Left forelimb (tissue), 1 donor: ENCODE results near the gene OR10H4.
"Not testable (repeated sequence)": the region's sequence is repeated elsewhere in the genome, so short reads cannot be mapped to it uniquely, and the experiment has no call there.

Source experiments
- DNase-seq: peaks from one replicate; pipeline ENCODE4 v3.0.0-alpha.2; 2018; ENCODE audit warnings: low spot score

Gene OR10H4

GRCh38 chr19:15948223-15949058 is at the start of gene OR10H4:
Gene OR10H4 (plus strand): TSS chr19:15949008. CDS start chr19:15949008, 0 bp downstream.
- DNase-seq: no peak

DNA sequence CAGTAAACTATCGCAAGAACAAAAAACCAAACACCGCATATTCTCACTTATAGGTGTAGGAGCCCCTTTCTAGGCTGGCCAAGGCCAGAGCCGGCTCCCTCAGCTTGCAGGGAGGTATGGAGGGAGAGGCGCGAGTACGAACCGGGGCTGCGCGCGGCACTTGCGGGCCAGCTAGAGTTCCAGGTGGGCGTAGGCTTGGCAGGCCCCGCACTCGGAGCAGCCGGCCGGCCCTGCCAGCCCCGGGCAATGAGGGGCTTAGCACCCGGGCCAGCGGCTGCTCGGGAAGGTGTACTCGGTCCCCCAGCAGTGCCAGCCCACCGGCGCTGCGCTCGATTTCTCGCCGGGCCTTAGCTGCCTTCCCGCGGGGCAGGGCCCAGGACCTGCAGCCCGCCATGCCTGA is 49.2 kb upstream of the OR10H4 start:
- DNase-seq: not testable (repeated sequence)

DNA sequence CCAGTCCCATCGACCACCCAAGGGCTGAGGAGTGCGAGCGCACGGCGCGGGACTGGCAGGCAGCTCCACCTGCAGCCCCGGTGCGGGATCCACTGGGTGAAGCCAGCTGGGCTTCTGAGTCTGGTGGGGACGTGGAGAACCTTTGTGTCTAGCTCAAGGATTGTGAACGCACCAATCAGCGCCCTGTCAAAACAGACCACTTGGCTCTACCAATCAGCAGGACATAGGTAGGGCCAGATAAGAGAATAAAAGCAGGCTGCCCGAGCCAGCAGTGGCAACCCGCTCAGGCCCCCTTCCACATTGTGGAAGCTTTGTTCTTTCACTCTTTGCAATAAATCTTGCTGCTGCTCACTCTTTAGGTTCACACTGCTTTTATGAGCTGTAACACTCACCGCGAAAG is 48.8 kb upstream of the OR10H4 start:
- DNase-seq: not testable (repeated sequence)

DNA sequence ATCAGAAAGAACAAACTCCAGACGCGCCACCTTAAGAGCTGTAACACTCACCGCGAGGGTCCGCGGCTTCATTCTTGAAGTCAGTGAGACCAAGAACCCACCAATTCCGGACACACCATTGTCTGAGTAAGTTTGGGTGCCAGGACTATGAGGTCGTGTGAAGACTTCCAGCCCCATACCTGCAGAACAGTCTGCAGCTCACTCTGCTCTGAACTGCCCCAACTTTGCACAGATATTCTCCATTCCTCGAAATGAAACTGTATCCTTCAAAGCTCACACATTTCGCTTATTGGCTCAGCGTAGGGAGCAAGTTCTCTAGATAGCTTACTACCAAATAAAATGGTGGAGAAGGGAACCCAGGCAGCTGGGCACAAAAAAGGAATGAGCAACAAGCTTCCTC is 48.3 kb upstream of the OR10H4 start:
- no peak for DNase-seq

DNA sequence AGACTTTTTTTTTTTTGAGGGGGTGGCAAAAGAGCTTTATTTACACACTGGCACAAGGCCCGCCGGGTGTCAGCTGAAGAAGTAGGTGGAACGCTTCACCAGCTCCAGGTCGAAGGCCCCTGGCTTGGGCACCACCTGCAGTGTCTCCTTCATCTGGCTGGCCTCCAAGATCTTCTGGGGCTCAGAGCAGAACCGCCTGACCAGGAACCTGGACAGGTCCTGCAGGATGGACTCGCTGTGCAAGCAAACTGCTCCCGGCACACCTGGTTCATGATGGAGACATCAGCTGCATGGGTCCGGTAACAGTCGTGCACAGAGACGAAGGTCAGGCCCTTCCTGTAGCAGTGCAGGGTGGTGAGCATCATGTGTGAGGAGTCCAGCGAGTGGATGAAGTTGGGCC is 46.6 kb upstream of the OR10H4 start:
- no peak for DNase-seq

- not testable (repeated sequence) for DNase-seq
Observed at GRCh38 chr19:15902898-15903297, 45.9 kb upstream of the OR10H4 start.

DNA sequence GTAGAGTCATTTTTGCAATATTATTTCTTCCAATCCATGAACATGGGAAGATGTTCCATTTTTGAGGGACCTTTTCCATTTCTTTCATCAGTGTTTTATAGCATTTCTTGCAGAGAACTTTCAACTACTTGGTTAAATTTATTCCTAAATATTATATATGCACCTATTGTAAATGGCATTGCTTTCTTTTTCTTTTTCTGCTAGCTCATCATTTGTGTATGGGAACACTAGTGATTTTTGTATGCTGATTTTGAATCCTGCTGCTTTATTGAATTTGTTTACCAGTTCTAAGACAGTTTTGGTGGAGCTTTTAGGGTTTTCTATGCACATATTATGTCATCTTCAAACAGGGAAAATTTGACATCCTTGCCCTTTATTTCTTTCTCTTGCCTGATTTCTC is 43.8 kb upstream of the OR10H4 start:
- no peak for DNase-seq

- no peak for DNase-seq
Observed at GRCh38 chr19:15911599-15912235, 37.1 kb upstream of the OR10H4 start.

- no peak for DNase-seq
Observed at GRCh38 chr19:15913384-15913783, 35.4 kb upstream of the OR10H4 start.

GRCh38 chr19:15913830-15914229 is 35.0 kb upstream of the OR10H4 start:
- no peak for DNase-seq

GRCh38 chr19:15915109-15915508 is 33.7 kb upstream of the OR10H4 start:
- DNase-seq: no peak

DNA sequence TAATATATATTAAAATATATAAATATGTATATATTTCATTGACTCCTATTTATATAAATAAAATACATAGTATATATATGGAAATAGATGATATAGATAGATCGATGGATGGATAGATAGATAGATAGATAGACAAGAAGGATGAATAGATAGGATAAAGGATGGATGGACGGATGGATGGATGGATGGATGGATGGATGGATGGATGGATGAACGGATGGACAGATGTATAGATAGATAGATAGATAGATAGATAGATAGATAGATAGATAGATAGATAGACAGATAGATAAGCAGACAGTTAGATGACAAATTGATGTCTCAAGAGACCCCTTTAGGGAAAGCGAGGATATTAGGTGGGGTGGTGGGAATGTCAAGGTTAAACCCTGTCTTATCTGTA is 29.6 kb upstream of the OR10H4 start:
- DNase-seq: no peak

DNA sequence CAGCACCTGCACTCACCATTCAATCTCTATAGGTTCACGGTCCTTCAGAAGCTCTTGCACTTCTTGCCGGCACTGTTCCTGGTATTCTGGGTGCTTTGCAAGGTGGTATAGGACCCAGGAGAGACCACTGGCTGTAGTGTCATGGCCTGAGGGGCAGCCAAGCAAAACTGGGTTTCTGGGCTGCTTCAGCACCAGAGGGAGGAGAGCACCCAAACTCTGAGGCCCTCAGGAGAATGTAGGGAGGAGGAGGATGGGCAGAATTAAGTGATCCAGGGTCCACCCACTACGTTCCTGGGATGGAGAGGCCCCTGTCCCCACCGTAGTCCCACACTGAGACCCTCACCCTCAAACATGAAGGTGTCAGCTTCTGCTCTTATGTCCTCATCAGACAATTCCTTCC is 26.8 kb upstream of the OR10H4 start:
- DNase-seq: no peak

- DNase-seq: no peak
Observed at GRCh38 chr19:15923702-15924101, 25.1 kb upstream of the OR10H4 start.

DNA sequence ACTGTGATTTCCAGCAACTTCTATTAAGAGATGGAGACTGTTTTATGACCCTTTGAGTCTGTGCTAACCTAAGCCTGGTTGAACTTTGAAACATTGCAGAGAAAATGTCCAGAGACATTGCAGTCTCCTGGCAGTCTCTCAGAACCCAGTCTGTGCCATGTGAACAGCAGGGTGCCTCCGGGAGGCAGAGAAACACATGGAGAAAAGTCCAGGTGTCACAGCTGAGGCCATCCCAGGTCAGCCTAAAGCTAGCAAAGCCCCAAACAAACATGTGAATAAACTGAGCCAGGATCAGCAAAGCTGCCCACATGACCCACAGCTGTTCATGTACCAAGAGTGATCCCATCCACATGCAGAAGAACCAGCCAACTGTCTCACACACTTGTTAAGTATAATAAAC is 22.3 kb upstream of the OR10H4 start:
- DNase-seq: no peak

- no peak for DNase-seq
Observed at GRCh38 chr19:15928321-15928720, 20.5 kb upstream of the OR10H4 start.

DNA sequence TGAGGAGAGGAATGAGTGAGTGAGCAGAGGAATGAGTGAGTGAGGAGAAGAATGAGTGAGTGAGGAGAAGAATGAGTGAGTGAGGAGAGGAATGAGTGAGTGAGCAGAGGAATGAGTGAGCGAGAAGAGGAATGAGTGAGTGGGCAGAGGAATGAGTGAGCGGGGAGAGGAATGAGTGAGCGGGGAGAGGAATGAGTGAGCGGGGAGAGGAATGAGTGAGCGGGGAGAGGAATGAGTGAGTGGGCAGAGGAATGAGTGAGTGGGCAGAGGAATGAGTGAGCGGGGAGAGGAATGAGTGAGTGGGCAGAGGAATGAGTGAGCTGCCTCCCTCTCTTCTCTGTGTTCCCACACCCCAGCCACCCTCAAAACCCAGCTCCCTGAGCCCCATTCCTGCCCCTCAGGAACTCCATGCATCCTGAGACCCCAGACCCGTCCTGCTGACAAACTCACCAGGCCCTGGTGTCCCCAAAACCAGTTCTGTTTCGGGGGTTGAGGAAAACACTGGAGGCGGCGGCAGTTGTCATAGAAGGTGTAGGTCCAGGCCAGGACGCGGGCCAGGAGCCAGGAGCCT is 15.0 kb upstream of the OR10H4 start:
- DNase-seq: not testable (repeated sequence)

DNA sequence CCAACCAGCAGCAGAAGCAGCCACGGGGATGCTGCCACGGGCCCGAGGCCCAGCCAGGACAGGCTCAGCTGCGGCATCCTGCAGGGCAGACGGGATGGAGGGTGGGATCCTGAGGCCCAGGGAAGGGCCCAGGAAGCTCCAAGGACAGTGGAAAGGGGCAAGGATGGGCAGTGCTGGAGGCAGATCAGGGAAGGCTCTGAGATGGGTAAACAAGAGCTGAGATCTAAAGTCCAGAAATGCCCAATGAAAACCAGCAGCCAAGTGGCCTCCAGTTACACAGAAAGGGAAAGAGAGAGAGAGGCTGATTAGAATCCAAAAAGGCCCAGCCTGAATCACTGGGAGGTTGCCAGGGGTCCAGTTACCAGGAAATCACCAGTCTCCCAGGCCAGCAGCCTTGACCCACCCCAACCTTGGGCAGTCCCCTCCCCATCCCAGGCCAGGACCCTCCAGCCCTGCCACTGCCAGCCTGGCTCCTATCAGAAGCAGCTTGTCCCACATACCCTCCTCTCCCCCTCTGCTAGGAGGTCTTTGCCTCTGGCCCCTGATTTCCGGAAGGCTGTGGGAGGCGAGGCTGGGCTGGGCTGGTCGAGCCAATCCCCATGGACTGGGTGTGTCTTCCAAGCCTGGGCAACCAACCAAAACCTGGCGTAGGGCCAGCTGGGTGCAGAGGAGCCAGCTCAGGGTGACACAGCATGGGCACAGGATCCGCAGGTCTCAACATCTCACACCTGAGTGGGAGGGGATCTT is 14.3 kb upstream of the OR10H4 start, which contains the start of gene CYP4F11:
TSS of gene CYP4F11 (minus strand) at position 198 of the 747 bp plus-strand sequence. CDS start at position 77, 121 bp downstream.
- no peak for DNase-seq

- no peak for DNase-seq
Observed at GRCh38 chr19:15935167-15935702, 13.6 kb upstream of the OR10H4 start.

- no peak for DNase-seq
Observed at GRCh38 chr19:15936173-15936572, 12.6 kb upstream of the OR10H4 start.

- DNase-seq: no peak
Observed at GRCh38 chr19:15936950-15937349, 11.9 kb upstream of the OR10H4 start.

GRCh38 chr19:15937771-15938170 is 11.0 kb upstream of the OR10H4 start:
- DNase-seq: no peak
